IMR-90 (cell line): Measurements from ENCODE around the gene OBP2B.
"Not testable (repeated sequence)": the region's sequence is repeated elsewhere in the genome, so short reads cannot be mapped to it uniquely, and the experiment has no call there.

ENCODE experiments used
- BHLHE40 ChIP-seq: fragments of 150-350 bp; IDR thresholded peaks from 2 replicates; pipeline ENCODE4 v1.6.1; 2016; ENCODE audit warnings: mild to moderate bottlenecking, low read depth, low read length
- MAZ ChIP-seq: IDR thresholded peaks from 2 replicates; pipeline ENCODE4 v1.6.1; 2012; ENCODE audit warnings: low read depth, mild to moderate bottlenecking, low read length, improper control_type of control experiment, moderate library complexity, borderline replicate concordance
- MXI1 ChIP-seq: IDR thresholded peaks from 2 replicates; pipeline ENCODE4 v1.6.1; 2012; ENCODE audit warnings: low read depth, mild to moderate bottlenecking, low read length, moderate library complexity, borderline replicate concordance
- POLR2A ChIP-seq: IDR thresholded peaks from 2 replicates; pipeline ENCODE4 v1.6.1; 2012; ENCODE audit warnings: mild to moderate bottlenecking, low read depth, low read length
- RAD21 ChIP-seq: IDR thresholded peaks from 2 replicates; pipeline ENCODE4 v1.6.1; 2012; ENCODE audit warnings: low read length, improper control_type of control experiment
- RCOR1 ChIP-seq: IDR thresholded peaks from 2 replicates; pipeline ENCODE4 v1.6.1; 2012; ENCODE audit warnings: mild to moderate bottlenecking, low read length, improper control_type of control experiment; ENCODE audit not compliant: insufficient replicate concordance
- RFX5 ChIP-seq: IDR thresholded peaks from 2 replicates; pipeline ENCODE4 v1.8.0; 2012; ENCODE audit warnings: low read depth, mild to moderate bottlenecking, low read length, moderate library complexity
- TF ChIP-seq, protein P1 (sequence below): conservative IDR thresholded peaks from 2 replicates; pipeline ENCODE4 v1.5.1; 2012; ENCODE audit warnings: mild to moderate bottlenecking, low read depth, low read length, improper control_type of control experiment
- TF ChIP-seq, protein P2 (sequence below): fragments of 150-350 bp; IDR thresholded peaks from 2 replicates; pipeline ENCODE4 v1.6.1; 2017; ENCODE audit warnings: mild to moderate bottlenecking, antibody characterized with exemption, low read length, low read depth

DNA sequence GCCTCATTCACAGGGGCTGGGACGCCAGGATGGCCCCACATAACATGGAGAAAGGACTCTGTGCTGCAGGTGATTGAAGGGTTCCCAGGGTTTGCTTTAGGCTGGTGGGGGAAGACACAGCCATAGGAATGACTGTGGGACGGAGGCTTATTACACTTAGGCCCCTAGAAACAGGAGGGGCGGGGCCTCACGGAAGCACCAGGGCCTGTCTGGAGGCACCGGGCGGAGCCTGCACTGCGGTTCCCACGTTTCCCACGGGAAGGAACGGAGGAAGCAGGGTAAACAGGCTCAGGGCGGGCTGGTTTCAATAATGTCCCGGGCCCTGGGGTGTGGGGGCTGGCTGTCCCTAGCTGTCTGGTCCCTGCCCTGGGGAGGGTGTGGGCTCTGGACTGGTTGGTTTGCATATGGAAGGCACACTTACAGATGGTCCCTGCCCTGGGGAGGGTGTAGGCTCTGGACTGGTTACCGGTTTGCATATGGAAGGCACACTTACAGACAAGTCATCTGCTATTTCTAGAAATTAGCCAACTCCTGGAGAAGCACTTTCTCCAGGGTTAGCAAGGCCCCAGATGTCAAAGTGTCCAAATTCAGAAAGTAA, 14.2 kb upstream of the OBP2B start:
- not testable (repeated sequence) for TF ChIP-seq RFX5, MXI1, MAZ, POLR2A, RCOR1, BHLHE40, RAD21
- TF ChIP-seq, protein P1, sequence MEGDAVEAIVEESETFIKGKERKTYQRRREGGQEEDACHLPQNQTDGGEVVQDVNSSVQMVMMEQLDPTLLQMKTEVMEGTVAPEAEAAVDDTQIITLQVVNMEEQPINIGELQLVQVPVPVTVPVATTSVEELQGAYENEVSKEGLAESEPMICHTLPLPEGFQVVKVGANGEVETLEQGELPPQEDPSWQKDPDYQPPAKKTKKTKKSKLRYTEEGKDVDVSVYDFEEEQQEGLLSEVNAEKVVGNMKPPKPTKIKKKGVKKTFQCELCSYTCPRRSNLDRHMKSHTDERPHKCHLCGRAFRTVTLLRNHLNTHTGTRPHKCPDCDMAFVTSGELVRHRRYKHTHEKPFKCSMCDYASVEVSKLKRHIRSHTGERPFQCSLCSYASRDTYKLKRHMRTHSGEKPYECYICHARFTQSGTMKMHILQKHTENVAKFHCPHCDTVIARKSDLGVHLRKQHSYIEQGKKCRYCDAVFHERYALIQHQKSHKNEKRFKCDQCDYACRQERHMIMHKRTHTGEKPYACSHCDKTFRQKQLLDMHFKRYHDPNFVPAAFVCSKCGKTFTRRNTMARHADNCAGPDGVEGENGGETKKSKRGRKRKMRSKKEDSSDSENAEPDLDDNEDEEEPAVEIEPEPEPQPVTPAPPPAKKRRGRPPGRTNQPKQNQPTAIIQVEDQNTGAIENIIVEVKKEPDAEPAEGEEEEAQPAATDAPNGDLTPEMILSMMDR: not testable (repeated sequence)
- TF ChIP-seq, protein P2, sequence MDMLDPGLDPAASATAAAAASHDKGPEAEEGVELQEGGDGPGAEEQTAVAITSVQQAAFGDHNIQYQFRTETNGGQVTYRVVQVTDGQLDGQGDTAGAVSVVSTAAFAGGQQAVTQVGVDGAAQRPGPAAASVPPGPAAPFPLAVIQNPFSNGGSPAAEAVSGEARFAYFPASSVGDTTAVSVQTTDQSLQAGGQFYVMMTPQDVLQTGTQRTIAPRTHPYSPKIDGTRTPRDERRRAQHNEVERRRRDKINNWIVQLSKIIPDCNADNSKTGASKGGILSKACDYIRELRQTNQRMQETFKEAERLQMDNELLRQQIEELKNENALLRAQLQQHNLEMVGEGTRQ: not testable (repeated sequence)
